Chondrocyte (in vitro differentiated cells): ENCODE results near the gene CPSF6. TPM values are rescaled to one million over a fixed set of nuclear protein-coding genes. Genes with fewer than 3 reads are reported as not detected.
"Not testable (repeated sequence)": the region's sequence is repeated elsewhere in the genome, so short reads cannot be mapped to it uniquely, and the experiment has no call there.

Experiments used
- DNase-seq: peaks from one replicate; pipeline ENCODE4 v3.0.0; 2021; ENCODE audit warnings: mixed read lengths, low spot score
- H3K27ac Mint-ChIP-seq: one replicate; pipeline ENCODE4 v1.8.0; 2021; ENCODE audit warnings: mild to moderate bottlenecking, moderate library complexity, mixed read lengths; ENCODE audit not compliant: unreplicated experiment
- H3K27me3 Mint-ChIP-seq: 2 replicates; pipeline ENCODE4 v1.8.0; 2021; ENCODE audit warnings: low read depth, mixed read lengths
- H3K36me3 Mint-ChIP-seq: 2 replicates; pipeline ENCODE4 v1.8.0; 2021; ENCODE audit warnings: low read depth, mixed read lengths
- H3K4me1 Mint-ChIP-seq: 2 replicates; pipeline ENCODE4 v1.8.0; 2021; ENCODE audit warnings: low read depth, mild to moderate bottlenecking, mixed read lengths
- H3K4me3 Mint-ChIP-seq: one replicate; pipeline ENCODE4 v1.8.0; 2021; ENCODE audit warnings: mild to moderate bottlenecking, moderate library complexity, mixed read lengths; ENCODE audit not compliant: unreplicated experiment
- H3K9me3 Mint-ChIP-seq: 2 replicates; pipeline ENCODE4 v1.8.0; 2021; ENCODE audit warnings: low read depth, mixed read lengths
- total RNA-seq: library from RNA; stranded (reverse); gene quantifications from 3 replicates; pipeline ENCODE4 v1.2.1, GENCODE V29; 2021
- TF ChIP-seq, protein P1 (sequence below): fragments of 200-600 bp; sonication (generic); IDR thresholded peaks from 2 replicates; pipeline ENCODE4 v1.5.0; 2021; ENCODE audit warnings: antibody characterized with exemption, mild to moderate bottlenecking, moderate library complexity

CPSF6 gene
- total RNA-seq, 1 donor from 2014 or later = 51.6 TPM

DNA sequence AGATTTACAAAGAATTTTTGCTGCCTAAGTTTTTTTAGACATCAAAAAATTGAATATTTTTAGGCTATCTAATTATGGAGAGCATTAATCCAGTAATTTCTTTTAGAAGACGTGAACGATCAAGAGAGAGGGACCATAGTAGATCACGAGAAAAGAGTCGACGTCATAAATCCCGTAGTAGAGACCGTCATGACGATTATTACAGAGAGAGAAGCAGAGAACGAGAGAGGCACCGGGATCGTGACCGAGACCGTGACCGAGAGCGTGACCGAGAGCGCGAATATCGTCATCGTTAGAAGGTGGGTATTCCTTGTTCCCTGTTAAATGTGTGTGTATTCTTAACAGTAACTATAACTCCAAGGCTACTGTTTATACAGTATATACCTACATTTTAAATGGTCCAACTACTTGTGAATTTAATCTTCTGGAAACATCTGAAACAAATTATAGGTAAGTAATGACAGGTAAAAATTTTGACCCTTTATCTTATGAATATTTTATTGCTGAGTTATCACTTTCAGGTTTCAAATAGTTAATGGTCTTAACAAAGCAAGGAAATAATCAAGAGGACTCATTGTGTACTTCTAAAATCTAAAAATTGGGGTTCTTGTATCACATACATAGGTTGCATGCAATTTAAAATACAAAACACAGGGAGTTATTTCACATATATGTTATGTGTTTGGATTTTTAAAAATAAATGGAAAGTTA, 23.1 kb downstream of the CPSF6 start:
- Mint-ChIP-seq H3K9me3 (no peaks in the 10 kb centered on the region), H3K36me3 (peaks cover 36% of the 10 kb centered on the region), H3K27me3 (no peaks in the 10 kb centered on the region), H3K27ac (no peak overlapping the region), H3K4me1 (peaks cover 3% of the 10 kb centered on the region), H3K4me3 (no peak overlapping the region)
- DNase-seq = no peak
- TF ChIP-seq, protein P1, sequence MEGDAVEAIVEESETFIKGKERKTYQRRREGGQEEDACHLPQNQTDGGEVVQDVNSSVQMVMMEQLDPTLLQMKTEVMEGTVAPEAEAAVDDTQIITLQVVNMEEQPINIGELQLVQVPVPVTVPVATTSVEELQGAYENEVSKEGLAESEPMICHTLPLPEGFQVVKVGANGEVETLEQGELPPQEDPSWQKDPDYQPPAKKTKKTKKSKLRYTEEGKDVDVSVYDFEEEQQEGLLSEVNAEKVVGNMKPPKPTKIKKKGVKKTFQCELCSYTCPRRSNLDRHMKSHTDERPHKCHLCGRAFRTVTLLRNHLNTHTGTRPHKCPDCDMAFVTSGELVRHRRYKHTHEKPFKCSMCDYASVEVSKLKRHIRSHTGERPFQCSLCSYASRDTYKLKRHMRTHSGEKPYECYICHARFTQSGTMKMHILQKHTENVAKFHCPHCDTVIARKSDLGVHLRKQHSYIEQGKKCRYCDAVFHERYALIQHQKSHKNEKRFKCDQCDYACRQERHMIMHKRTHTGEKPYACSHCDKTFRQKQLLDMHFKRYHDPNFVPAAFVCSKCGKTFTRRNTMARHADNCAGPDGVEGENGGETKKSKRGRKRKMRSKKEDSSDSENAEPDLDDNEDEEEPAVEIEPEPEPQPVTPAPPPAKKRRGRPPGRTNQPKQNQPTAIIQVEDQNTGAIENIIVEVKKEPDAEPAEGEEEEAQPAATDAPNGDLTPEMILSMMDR = no peak

DNA sequence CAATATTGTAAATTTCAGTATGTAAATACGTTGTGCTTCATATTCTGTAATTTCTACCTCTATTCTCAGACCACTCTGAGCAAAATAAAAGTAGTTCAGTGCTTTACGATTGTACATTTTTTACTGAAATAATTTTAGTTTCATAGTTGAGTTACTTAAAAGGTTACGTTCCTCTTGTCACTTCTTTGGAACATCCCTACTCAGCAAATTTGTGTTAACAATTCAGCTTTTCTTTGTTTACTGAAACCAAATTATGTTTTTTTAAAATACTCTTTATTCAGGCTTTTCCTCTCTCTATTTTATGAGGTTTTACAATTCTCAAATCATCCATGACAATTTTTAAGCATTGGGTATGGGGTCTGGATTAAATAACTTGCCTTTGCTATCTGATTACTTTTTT, 25.8 kb downstream of the CPSF6 start:
- H3K27ac Mint-ChIP-seq = no peak overlapping the region
- H3K4me3 Mint-ChIP-seq = no peak overlapping the region
- peaks cover 3% of the 10 kb centered on the region for H3K4me1 Mint-ChIP-seq
- no peak for DNase-seq
- no peaks in the 10 kb centered on the region for H3K27me3 Mint-ChIP-seq
- peaks cover 22% of the 10 kb centered on the region for H3K36me3 Mint-ChIP-seq
- H3K9me3 Mint-ChIP-seq = no peaks in the 10 kb centered on the region
- TF ChIP-seq, protein P1 = no peak

DNA sequence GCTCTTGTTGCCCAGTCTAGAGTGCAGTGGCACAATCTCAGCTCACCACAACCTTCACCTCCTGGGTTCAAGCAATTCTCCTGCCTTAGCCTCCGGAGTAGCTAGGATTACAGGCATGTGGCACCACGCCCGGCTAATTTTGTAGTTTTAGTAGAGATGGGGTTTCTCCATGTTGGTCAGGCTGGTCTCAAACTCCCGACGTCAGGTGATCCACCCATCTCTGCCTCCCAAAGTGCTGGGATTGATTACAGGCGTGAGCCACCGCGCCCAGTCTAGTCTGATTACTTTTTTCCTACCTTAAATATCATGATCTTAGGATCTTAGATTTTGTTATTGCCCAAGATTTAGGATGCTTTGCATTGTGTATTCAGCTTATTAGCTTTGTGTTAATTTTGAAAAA, 26.3 kb downstream of the CPSF6 start:
- H3K27ac Mint-ChIP-seq, DNase-seq, H3K4me1 Mint-ChIP-seq, H3K9me3 Mint-ChIP-seq, H3K27me3 Mint-ChIP-seq, H3K4me3 Mint-ChIP-seq: not testable (repeated sequence)
- H3K36me3 Mint-ChIP-seq = peaks cover 18% of the 10 kb centered on the region

DNA sequence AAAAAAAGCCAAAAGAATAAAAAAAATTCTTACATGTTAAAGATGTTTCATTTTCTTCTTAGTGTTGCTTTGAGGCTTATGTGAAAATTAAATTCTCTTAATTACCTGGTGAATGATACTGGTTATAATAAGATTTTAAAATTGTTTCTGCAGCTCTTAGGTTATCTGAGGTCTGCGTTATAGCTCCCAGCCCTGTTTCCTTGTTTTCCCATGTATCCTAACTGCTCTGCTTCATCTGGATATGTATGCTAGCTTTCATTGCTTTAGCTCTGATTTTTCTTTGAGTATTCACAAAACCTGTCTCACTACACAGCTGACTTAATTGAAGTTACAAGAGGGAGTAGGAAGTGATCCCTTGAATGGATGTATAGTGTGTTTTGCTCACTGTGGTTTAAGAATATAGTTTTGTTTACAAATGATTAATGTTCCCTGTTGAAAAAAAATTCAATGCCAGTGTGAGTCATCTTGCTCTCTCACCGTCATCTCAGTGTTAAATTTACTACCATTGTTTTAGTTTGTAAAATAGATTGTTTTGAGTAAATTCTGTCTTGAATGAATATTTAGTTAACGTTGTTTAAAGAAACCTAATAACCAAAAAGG, 26.8 kb downstream of the CPSF6 start:
- no peak for DNase-seq

DNA sequence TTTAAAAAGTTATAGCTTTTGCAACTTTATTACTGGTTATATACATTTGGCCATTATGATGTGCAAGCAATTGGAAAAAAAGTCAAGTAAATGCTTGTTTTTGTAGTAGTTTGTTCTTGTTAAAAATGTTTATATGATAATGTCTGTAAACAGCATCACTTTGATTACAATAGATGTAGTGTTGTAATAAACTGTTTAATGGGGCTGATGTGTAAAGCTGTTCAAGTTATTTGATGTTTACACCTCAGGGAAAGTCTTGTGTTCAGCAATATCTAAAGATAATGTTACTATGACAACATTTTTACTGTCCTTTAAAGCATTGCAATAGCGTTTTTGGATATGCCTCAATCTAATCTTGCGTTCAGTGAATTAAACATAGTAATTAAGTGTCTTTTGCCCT, 30.4 kb downstream of the CPSF6 start:
- H3K4me1 Mint-ChIP-seq = peaks cover 12% of the 10 kb centered on the region
- DNase-seq = no peak
- no peaks in the 10 kb centered on the region for H3K27me3 Mint-ChIP-seq
- TF ChIP-seq, protein P1 = no peak
- H3K9me3 Mint-ChIP-seq = no peaks in the 10 kb centered on the region
- H3K27ac Mint-ChIP-seq = no peak overlapping the region
- H3K4me3 Mint-ChIP-seq = no peak overlapping the region
- peaks cover 11% of the 10 kb centered on the region for H3K36me3 Mint-ChIP-seq

More for the DNA sequence above, 26.8 kb downstream of the CPSF6 start:
- Mint-ChIP-seq H3K27ac (no peak overlapping the region), H3K4me1 (peaks cover 3% of the 10 kb centered on the region), H3K27me3 (no peaks in the 10 kb centered on the region), H3K36me3 (peaks cover 19% of the 10 kb centered on the region), H3K9me3 (no peaks in the 10 kb centered on the region), H3K4me3 (no peak overlapping the region)
- TF ChIP-seq, protein P1 = no peak

DNA sequence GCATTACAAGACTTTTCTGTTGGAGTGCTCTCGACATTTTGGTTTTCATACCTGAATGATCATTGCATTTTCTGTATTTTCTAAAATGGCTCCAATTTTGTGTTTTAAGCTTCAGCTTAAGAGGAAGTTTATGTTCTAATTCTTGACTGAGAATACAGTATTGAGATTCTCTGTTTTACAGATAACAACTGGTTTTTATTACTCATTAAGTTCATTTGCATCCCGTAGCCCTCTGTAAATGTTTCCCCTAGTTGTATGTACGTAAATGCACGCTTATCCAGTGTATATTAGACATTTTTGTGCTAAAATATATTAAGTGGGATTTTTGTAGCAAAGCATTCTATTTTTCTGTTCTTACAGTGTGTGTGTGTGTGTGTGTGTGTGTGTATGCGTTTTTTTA, 33.1 kb downstream of the CPSF6 start:
- no peaks in the 10 kb centered on the region for H3K27me3 Mint-ChIP-seq
- TF ChIP-seq, protein P1 = no peak
- no peaks in the 10 kb centered on the region for H3K9me3 Mint-ChIP-seq
- no peak for DNase-seq
- H3K36me3 Mint-ChIP-seq = peaks cover 11% of the 10 kb centered on the region
- H3K4me3 Mint-ChIP-seq = no peak overlapping the region
- H3K4me1 Mint-ChIP-seq = peaks cover 12% of the 10 kb centered on the region
- no peak overlapping the region for H3K27ac Mint-ChIP-seq
